Tibial nerve (tissue), 4 donors: Measurements from ENCODE around the gene NKAIN4.

Source experiments
- CTCF ChIP-seq, 5 experiments: fragments of 200-600 bp in 3 of 5; fragments of 450-650 bp in 2 of 5; sonication (generic) in 3 of 5; IDR thresholded peaks; one replicate each; pipeline ENCODE4 v1.5.1; 2016 to 2019; ENCODE audit warnings: antibody characterized with exemption in 5 of 5, mild to moderate bottlenecking in 3 of 5, moderate library complexity in 2 of 5
- EP300 ChIP-seq, 2 donors: sonication (generic); formaldehyde crosslinking; IDR thresholded peaks; one replicate each; pipeline ENCODE4 v1.6.1; 2017; ENCODE audit warnings: antibody characterized with exemption in 2 of 2, mild to moderate bottlenecking in 1 of 2
- POLR2A ChIP-seq, 2 donors: fragments of 450-650 bp; IDR thresholded peaks; one replicate each; pipeline ENCODE4 v1.6.1; 2017; ENCODE audit warnings: antibody characterized with exemption in 2 of 2, mild to moderate bottlenecking in 2 of 2, moderate library complexity in 2 of 2

- TF ChIP-seq CTCF (IDR thresholded peaks at IDR 0.05) (peak; percentile 65 to 71 (median 65)), POLR2A (IDR thresholded peaks at IDR 0.05) (no peak), EP300 (IDR thresholded peaks at IDR 0.05) (no peak)
These were observed 31.0 kb downstream of the NKAIN4 start for GRCh38 chr20:63223121-63223825.
